NCI-H774 (cell line): ENCODE data around the gene ABHD14A.
A peak's percentile ranks its signal among the peaks of the same experiment; 100 is the strongest.

Experiments
- DNase-seq: peaks from one replicate; lab custom pipeline; 2025; lab: John Stamatoyannopoulos, UW

Gene ABHD14A

GRCh38 chr3:51941463-51941797, 33.4 kb upstream of the ABHD14A start:
- no peak for DNase-seq

- peak; percentile 95 for DNase-seq
Observed at GRCh38 chr3:51941798-51942602, 32.9 kb upstream of the ABHD14A start, which contains the start of the genes PARP3 and RRP9. TSS of gene PARP3 (plus strand) at chr3:51942363. CDS start at chr3:51943356, 993 bp downstream. TSS of gene RRP9 (minus strand) at chr3:51941904. CDS start at chr3:51941867, 37 bp downstream.

- DNase-seq = no peak
Observed at GRCh38 chr3:51942603-51943450, 32.0 kb upstream of the ABHD14A start.

- DNase-seq = no peak
Observed at GRCh38 chr3:51943451-51944391, 31.1 kb upstream of the ABHD14A start.

- DNase-seq = no peak
Observed at GRCh38 chr3:51944451-51945021, 30.3 kb upstream of the ABHD14A start.

- no peak for DNase-seq
Observed at GRCh38 chr3:51945031-51945840, 29.6 kb upstream of the ABHD14A start.

- no peak for DNase-seq
Observed at GRCh38 chr3:51945926-51946705, 28.7 kb upstream of the ABHD14A start.

DNA sequence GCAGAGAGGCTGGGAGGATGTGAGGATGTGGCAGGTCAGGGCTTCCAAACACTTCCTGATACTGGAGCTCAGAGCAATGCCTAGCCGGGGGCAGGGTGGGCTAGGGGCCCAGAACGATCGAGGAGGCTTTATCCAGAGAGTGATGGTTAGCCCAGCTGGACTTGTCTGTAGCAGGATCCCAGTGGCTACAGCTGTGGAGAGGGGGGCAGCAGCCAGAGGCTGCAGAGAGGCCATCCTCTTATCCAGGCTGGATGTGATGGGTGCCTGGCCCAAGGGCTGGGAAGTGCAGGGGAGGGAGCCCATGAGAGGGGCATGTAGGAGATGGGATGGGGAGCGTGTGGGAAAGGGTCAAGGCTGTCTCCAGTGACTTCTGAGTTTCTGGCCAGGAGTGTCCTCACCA, 28.1 kb upstream of the ABHD14A start:
- DNase-seq = no peak

- no peak for DNase-seq
Observed at GRCh38 chr3:51947215-51947900, 27.5 kb upstream of the ABHD14A start.

GRCh38 chr3:51948016-51948580, 26.8 kb upstream of the ABHD14A start:
- DNase-seq = no peak

- DNase-seq = no peak
Observed at GRCh38 chr3:51949121-51949520, 25.7 kb upstream of the ABHD14A start.

DNA sequence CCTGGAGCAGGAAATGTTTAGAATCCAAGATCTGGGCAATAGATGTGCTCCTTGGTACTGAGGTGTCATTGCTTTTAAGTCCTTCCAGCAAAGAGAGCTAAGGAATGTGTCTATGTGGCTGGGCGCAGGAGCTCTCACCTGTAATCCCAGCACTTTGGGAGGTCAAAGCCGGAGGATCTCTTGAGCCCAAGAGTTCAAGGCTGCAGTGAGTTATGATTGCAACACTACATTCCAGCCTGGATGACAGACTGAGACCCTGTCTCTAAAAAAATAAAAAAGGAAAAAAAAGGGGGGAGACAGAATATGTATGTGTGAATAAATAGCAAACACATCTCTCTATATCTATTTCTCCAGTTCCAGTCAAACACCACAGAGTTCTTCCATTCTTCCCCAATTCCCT, 24.0 kb upstream of the ABHD14A start:
- no peak for DNase-seq

DNA sequence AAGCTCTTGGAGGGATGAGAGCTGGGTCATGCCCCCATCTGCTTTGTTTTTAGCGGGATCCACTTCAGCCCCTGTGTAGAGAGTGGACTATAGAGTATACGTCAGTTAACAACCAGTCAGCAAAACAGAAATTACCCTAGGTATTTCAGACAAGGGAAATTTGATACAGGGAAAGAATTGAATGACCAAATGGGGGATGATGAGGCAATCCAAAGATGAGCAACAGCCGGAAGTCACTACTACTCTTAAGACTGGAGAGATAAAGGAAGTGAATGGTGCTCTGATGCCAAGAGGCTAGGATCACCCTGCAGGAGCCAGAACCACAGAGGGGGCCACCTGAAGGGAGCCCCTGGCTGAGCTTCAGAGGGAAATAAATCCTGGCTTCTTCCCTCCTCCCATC, 21.4 kb upstream of the ABHD14A start:
- DNase-seq = no peak

GRCh38 chr3:51954105-51954504, 20.8 kb upstream of the ABHD14A start:
- no peak for DNase-seq

GRCh38 chr3:51954713-51955112, 20.2 kb upstream of the ABHD14A start:
- no peak for DNase-seq

GRCh38 chr3:51955175-51955892, 19.5 kb upstream of the ABHD14A start, which contains the start of gene GPR62:
TSS of gene GPR62 (plus strand) at chr3:51955381. CDS start at chr3:51955653, 272 bp downstream.
- DNase-seq = no peak

DNA sequence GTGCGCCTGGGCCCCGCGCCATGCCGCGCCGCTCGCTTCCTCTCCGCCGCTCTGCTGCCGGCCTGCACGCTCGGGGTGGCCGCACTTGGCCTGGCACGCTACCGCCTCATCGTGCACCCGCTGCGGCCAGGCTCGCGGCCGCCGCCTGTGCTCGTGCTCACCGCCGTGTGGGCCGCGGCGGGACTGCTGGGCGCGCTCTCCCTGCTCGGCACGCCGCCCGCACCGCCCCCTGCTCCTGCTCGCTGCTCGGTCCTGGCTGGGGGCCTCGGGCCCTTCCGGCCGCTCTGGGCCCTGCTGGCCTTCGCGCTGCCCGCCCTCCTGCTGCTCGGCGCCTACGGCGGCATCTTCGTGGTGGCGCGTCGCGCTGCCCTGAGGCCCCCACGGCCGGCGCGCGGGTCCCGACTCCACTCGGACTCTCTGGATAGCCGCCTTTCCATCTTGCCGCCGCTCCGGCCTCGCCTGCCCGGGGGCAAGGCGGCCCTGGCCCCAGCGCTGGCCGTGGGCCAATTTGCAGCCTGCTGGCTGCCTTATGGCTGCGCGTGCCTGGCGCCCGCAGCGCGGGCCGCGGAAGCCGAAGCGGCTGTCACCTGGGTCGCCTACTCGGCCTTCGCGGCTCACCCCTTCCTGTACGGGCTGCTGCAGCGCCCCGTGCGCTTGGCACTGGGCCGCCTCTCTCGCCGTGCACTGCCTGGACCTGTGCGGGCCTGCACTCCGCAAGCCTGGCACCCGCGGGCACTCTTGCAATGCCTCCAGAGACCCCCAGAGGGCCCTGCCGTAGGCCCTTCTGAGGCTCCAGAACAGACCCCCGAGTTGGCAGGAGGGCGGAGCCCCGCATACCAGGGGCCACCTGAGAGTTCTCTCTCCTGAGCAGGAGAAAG, 18.7 kb upstream of the ABHD14A start:
- DNase-seq = no peak
